Measurements from ENCODE around the gene FTO.

FTO gene

GRCh38 chr16:54094641-54095040, 390.7 kb downstream of the FTO start:
- no peaks in the 10 kb centered on the region for H3K4me1 Mint-ChIP-seq
- no peaks in the 10 kb centered on the region for H3K36me3 Mint-ChIP-seq
- H3K4me3 Mint-ChIP-seq, result no peak overlapping the region
- no peaks in the 10 kb centered on the region for H3K27me3 Mint-ChIP-seq
- CTCF ChIA-PET, result no interaction called here
- DNase-seq, result no peak
- no peak overlapping the region for H3K27ac Mint-ChIP-seq
- no peaks in the 10 kb centered on the region for H3K9me3 Mint-ChIP-seq

GRCh38 chr16:54096607-54097006, 392.7 kb downstream of the FTO start:
- H3K4me1 Mint-ChIP-seq, result no peaks in the 10 kb centered on the region
- no peak overlapping the region for H3K27ac Mint-ChIP-seq
- no peak for DNase-seq
- H3K36me3 Mint-ChIP-seq, result no peaks in the 10 kb centered on the region
- CTCF ChIA-PET, result no interaction called here
- H3K27me3 Mint-ChIP-seq, result no peaks in the 10 kb centered on the region
- H3K4me3 Mint-ChIP-seq, result no peak overlapping the region
- no peaks in the 10 kb centered on the region for H3K9me3 Mint-ChIP-seq

- no peak for DNase-seq
- Mint-ChIP-seq H3K9me3 (no peaks in the 10 kb centered on the region), H3K27me3 (no peaks in the 10 kb centered on the region), H3K36me3 (no peaks in the 10 kb centered on the region), H3K4me1 (no peaks in the 10 kb centered on the region), H3K4me3 (no peak overlapping the region), H3K27ac (no peak overlapping the region)
- CTCF ChIA-PET, result no interaction called here
Measured at GRCh38 chr16:54097774-54098173, 393.8 kb downstream of the FTO start.

GRCh38 chr16:54098247-54098646, 394.3 kb downstream of the FTO start:
- H3K36me3 Mint-ChIP-seq, result no peaks in the 10 kb centered on the region
- DNase-seq, result no peak
- CTCF ChIA-PET, result no interaction called here
- H3K27me3 Mint-ChIP-seq, result no peaks in the 10 kb centered on the region
- no peaks in the 10 kb centered on the region for H3K9me3 Mint-ChIP-seq
- no peaks in the 10 kb centered on the region for H3K4me1 Mint-ChIP-seq
- no peak overlapping the region for H3K27ac Mint-ChIP-seq
- H3K4me3 Mint-ChIP-seq, result no peak overlapping the region

- CTCF ChIA-PET, result no interaction called here
- Mint-ChIP-seq H3K36me3 (no peaks in the 10 kb centered on the region), H3K9me3 (no peaks in the 10 kb centered on the region), H3K4me3 (no peak overlapping the region), H3K4me1 (no peaks in the 10 kb centered on the region), H3K27me3 (no peaks in the 10 kb centered on the region), H3K27ac (no peak overlapping the region)
- DNase-seq, result no peak
Measured at GRCh38 chr16:54099627-54100026, 395.7 kb downstream of the FTO start.

- no peaks in the 10 kb centered on the region for H3K4me1 Mint-ChIP-seq
- CTCF ChIA-PET, result no interaction called here
- H3K27ac Mint-ChIP-seq, result no peak overlapping the region
- H3K36me3 Mint-ChIP-seq, result no peaks in the 10 kb centered on the region
- no peak overlapping the region for H3K4me3 Mint-ChIP-seq
- H3K27me3 Mint-ChIP-seq, result no peaks in the 10 kb centered on the region
- H3K9me3 Mint-ChIP-seq, result no peaks in the 10 kb centered on the region
- DNase-seq, result no peak
Measured at GRCh38 chr16:54102888-54103866, 399.2 kb downstream of the FTO start.

- CTCF ChIA-PET, result no interaction called here
- Mint-ChIP-seq H3K36me3 (no peaks in the 10 kb centered on the region), H3K9me3 (no peaks in the 10 kb centered on the region), H3K4me1 (no peaks in the 10 kb centered on the region), H3K27ac (no peak overlapping the region), H3K27me3 (no peaks in the 10 kb centered on the region), H3K4me3 (no peak overlapping the region)
- DNase-seq, result no peak
Measured at GRCh38 chr16:54106057-54106456, 402.1 kb downstream of the FTO start.

- H3K4me1 Mint-ChIP-seq, result no peaks in the 10 kb centered on the region
- CTCF ChIA-PET, result no interaction called here
- H3K4me3 Mint-ChIP-seq, result no peak overlapping the region
Measured at GRCh38 chr16:54107583-54108202, 403.7 kb downstream of the FTO start.

GRCh38 chr16:54110016-54110981, 406.3 kb downstream of the FTO start:
- no peak for DNase-seq
- no peak overlapping the region for H3K4me3 Mint-ChIP-seq
- H3K9me3 Mint-ChIP-seq, result no peaks in the 10 kb centered on the region
- no peaks in the 10 kb centered on the region for H3K4me1 Mint-ChIP-seq
- H3K36me3 Mint-ChIP-seq, result peaks cover 5% of the 10 kb centered on the region
- CTCF ChIA-PET, result no interaction called here
- no peaks in the 10 kb centered on the region for H3K27me3 Mint-ChIP-seq
- no peak overlapping the region for H3K27ac Mint-ChIP-seq

More at GRCh38 chr16:54107583-54108202, 403.7 kb downstream of the FTO start:
- Mint-ChIP-seq H3K27ac (no peak overlapping the region), H3K9me3 (no peaks in the 10 kb centered on the region), H3K36me3 (no peaks in the 10 kb centered on the region), H3K27me3 (no peaks in the 10 kb centered on the region)
- no peak for DNase-seq

- Mint-ChIP-seq H3K4me1 (no peaks in the 10 kb centered on the region), H3K9me3 (no peaks in the 10 kb centered on the region), H3K36me3 (peaks cover 5% of the 10 kb centered on the region), H3K27ac (no peak overlapping the region), H3K27me3 (no peaks in the 10 kb centered on the region), H3K4me3 (no peak overlapping the region)
- DNase-seq, result no peak
- CTCF ChIA-PET, result no interaction called here
Measured at GRCh38 chr16:54112451-54113206, 408.7 kb downstream of the FTO start.

- no peaks in the 10 kb centered on the region for H3K9me3 Mint-ChIP-seq
- H3K4me3 Mint-ChIP-seq, result no peak overlapping the region
- H3K4me1 Mint-ChIP-seq, result no peaks in the 10 kb centered on the region
- no peak overlapping the region for H3K27ac Mint-ChIP-seq
- no peaks in the 10 kb centered on the region for H3K27me3 Mint-ChIP-seq
- CTCF ChIA-PET, result no interaction called here
- DNase-seq, result no peak
- H3K36me3 Mint-ChIP-seq, result peaks cover 5% of the 10 kb centered on the region
Measured at GRCh38 chr16:54115558-54115957, 411.6 kb downstream of the FTO start.

GRCh38 chr16:54116124-54116655, 412.2 kb downstream of the FTO start:
- Mint-ChIP-seq H3K4me3 (no peak overlapping the region), H3K27ac (no peak overlapping the region), H3K36me3 (peaks cover 5% of the 10 kb centered on the region), H3K4me1 (no peaks in the 10 kb centered on the region), H3K27me3 (no peaks in the 10 kb centered on the region), H3K9me3 (no peaks in the 10 kb centered on the region)
- DNase-seq, result no peak
- CTCF ChIA-PET, result no interaction called here

GRCh38 chr16:54118846-54119245, 414.9 kb downstream of the FTO start:
- Mint-ChIP-seq H3K36me3 (no peaks in the 10 kb centered on the region), H3K9me3 (peaks cover 2% of the 10 kb centered on the region), H3K4me1 (peaks cover 11% of the 10 kb centered on the region), H3K27me3 (no peaks in the 10 kb centered on the region), H3K4me3 (no peak overlapping the region), H3K27ac (no peak overlapping the region)
- CTCF ChIA-PET, result no interaction called here
- no peak for DNase-seq
